Stimulated activated CD4-positive, alpha-beta T cell treated with anti-CD3 and anti-CD28 coated beads, Interleukin-2, amount 100 ng/mL, for 4 hours (primary cell): Measurements from ENCODE around the gene MACROD2.

ENCODE experiments used
- DNase-seq: peaks from one replicate; pipeline ENCODE4 v3.0.0-alpha.2; 2020; ENCODE audit warnings: low read depth

MACROD2 gene

GRCh38 chr20:14337400-14338171 lies 342.3 kb downstream of the MACROD2 start, which contains the start of gene FLRT3:
FLRT3 (minus strand) TSS chr20:14337612; CDS start chr20:14327506, 10,106 bp downstream.
- DNase-seq: no peak

GRCh38 chr20:14341801-14342200 lies 346.5 kb downstream of the MACROD2 start:
- no peak for DNase-seq

- DNase-seq: no peak
These were observed 347.6 kb downstream of the MACROD2 start for GRCh38 chr20:14342918-14343317.

- DNase-seq: no peak
These were observed 348.3 kb downstream of the MACROD2 start for GRCh38 chr20:14343491-14344065.

- no peak for DNase-seq
These were observed 349.4 kb downstream of the MACROD2 start for GRCh38 chr20:14344746-14345145.

GRCh38 chr20:14355791-14356190 lies 360.5 kb downstream of the MACROD2 start:
- no peak for DNase-seq

GRCh38 chr20:14360416-14360815 lies 365.1 kb downstream of the MACROD2 start:
- no peak for DNase-seq

GRCh38 chr20:14361509-14362345 lies 366.4 kb downstream of the MACROD2 start:
- no peak for DNase-seq

GRCh38 chr20:14374196-14374595 lies 378.9 kb downstream of the MACROD2 start:
- DNase-seq: no peak

GRCh38 chr20:14375416-14375985 lies 380.2 kb downstream of the MACROD2 start:
- no peak for DNase-seq

GRCh38 chr20:14378326-14378725 lies 383.0 kb downstream of the MACROD2 start:
- DNase-seq: no peak

GRCh38 chr20:14383335-14383734 lies 388.0 kb downstream of the MACROD2 start:
- no peak for DNase-seq

- no peak for DNase-seq
These were observed 389.3 kb downstream of the MACROD2 start for GRCh38 chr20:14384416-14385175.

- DNase-seq: no peak
These were observed 389.9 kb downstream of the MACROD2 start for GRCh38 chr20:14385176-14385740.

- no peak for DNase-seq
These were observed 391.4 kb downstream of the MACROD2 start for GRCh38 chr20:14386726-14387125.

- no peak for DNase-seq
These were observed 406.3 kb downstream of the MACROD2 start for GRCh38 chr20:14401479-14402138.

- no peak for DNase-seq
These were observed 409.2 kb downstream of the MACROD2 start for GRCh38 chr20:14404515-14404914.

- DNase-seq: no peak
These were observed 411.2 kb downstream of the MACROD2 start for GRCh38 chr20:14406495-14406894.

- DNase-seq: no peak
These were observed 412.0 kb downstream of the MACROD2 start for GRCh38 chr20:14407336-14407735.

GRCh38 chr20:14410869-14411555 lies 415.7 kb downstream of the MACROD2 start:
- no peak for DNase-seq
